Measurements from ENCODE around the gene MANSC1. TPM values are rescaled to one million over a fixed set of nuclear protein-coding genes. Genes with fewer than 3 reads are reported as not detected.
"Not testable (repeated sequence)": the region's sequence is repeated elsewhere in the genome, so short reads cannot be mapped to it uniquely, and the experiment has no call there.

MANSC1 gene
- total RNA-seq, 1 donor from 2014 or later, result 0.79 TPM

GRCh38 chr12:12353276-12353675 lies 3.2 kb upstream of the MANSC1 start:
- no peak for TF ChIP-seq CTCF (IDR thresholded peaks at IDR 0.05; ENCODE audit: insufficient read depth, low read length, severe bottlenecking)
- Histone ChIP-seq H3K4me3 (ENCODE audit: low read depth, low read length) (no peak overlapping the region), H3K36me3 (ENCODE audit: control insufficient read depth, insufficient read depth, low read length) (no peaks in the 10 kb centered on the region), H3K27me3 (ENCODE audit: control insufficient read depth, insufficient read depth, low read length) (no peaks in the 10 kb centered on the region)
- no peak for DNase-seq (ENCODE audit: low read depth)
- no peak for FAIRE-seq

DNA sequence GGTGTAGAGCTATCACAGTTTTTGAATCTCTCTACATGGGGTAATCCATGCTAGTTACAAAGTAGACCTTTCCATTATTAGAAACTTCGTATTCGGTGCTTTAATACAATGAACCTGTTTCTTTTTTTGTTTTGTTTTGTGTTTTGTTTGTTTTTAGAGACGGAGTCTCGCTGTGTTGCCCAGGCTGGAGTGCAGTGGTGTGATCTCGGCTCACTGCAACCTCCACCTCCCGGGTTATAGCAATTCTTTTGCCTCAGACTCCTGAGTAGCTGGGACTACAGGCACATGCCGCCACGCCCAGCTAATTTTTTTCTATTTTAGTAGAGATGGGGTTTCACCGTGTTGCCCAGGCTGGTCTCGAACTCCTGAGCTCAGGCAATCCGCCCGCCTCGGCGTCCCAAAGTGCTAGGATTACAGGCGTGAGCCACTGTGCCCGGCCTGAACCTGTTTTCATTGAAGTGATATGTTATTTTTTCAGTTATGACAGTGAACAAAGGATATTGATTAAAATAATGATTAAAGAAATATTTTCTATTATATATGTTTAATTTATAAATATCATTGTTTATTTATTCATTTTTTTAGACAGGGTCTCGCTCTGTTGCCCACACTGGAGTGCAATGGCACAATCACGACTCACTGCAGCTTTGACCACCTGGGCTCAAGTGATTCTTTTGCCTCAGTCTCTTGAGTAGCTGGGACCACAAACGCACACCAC lies 1.6 kb upstream of the MANSC1 start:
- H3K4me3 ChIP-seq (ENCODE audit: low read depth, low read length); H3K27me3 ChIP-seq (ENCODE audit: control insufficient read depth, insufficient read depth, low read length); DNase-seq (ENCODE audit: low read depth); H3K36me3 ChIP-seq (ENCODE audit: control insufficient read depth, insufficient read depth, low read length); FAIRE-seq: not testable (repeated sequence)

DNA sequence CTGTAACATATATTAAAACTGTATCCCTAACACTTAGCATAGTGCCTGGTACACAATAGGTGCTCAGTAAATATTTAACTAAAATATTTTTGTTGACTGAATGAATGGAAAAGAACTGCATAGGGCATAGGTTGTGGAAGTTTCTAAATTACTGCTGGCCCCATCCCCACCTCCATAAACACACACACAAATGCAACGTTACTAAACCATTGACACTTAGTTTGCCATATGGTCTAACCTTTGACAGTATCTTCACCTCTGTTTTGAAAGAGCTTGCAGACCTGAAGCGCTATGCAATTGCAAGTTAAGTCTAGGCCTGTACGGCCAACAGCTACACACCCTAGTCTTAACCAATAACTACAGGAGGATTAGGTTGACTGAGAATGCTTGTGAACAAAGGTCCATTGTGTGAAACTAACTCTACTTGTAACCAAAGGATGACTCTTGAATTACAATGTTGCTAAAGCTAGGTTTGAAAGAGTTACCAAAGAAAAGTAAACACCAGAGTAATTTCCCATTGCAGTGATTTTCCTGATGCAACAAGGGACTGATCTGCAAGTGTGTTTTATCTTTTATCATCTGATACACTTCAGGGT lies 924 bp upstream of the MANSC1 start:
- peak; percentile 80 for DNase-seq (ENCODE audit: low read depth)
- Histone ChIP-seq H3K4me3 (ENCODE audit: low read depth, low read length) (no peak overlapping the region), H3K27me3 (ENCODE audit: control insufficient read depth, insufficient read depth, low read length) (no peaks in the 10 kb centered on the region), H3K36me3 (ENCODE audit: control insufficient read depth, insufficient read depth, low read length) (no peaks in the 10 kb centered on the region)
- TF ChIP-seq CTCF (IDR thresholded peaks at IDR 0.05; ENCODE audit: insufficient read depth, low read length, severe bottlenecking), result no peak
- peak; percentile 84 for FAIRE-seq

DNA sequence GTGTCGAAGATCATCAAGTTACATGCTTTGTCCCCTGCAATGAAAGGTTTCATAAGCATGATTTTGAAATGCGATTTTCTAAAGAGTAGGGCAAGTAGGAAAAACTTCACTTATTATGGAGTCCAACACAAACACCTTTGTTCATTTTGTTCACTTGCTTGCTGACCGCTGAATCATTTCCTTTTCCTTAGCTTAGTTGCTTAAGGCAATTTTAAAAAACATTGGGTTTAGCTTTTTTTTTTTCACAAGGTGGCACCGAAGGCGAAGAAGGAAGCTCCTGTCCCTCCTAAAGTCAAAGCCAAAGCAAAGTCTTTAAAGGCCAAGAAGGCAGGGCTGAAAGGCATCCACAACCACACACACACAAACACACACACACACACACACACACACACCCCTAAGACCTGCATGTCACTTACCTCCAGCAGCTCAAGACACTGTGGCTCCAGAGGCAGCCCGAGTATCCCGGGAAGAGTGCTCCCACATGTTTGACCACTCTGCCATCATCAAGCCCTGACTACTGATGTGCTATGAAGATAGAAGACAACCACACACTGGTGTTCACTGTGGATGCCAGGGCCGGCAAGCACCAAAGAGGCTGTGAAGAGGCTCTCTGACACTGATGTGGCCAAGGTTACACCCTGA lies 11.4 kb downstream of the MANSC1 start:
- FAIRE-seq, result no peak
- TF ChIP-seq CTCF (IDR thresholded peaks at IDR 0.05; ENCODE audit: insufficient read depth, low read length, severe bottlenecking), result no peak
- DNase-seq (ENCODE audit: low read depth), result peak; percentile 79
- Histone ChIP-seq H3K27me3 (ENCODE audit: control insufficient read depth, insufficient read depth, low read length) (no peaks in the 10 kb centered on the region), H3K4me3 (ENCODE audit: low read depth, low read length) (no peak overlapping the region), H3K36me3 (ENCODE audit: control insufficient read depth, insufficient read depth, low read length) (no peaks in the 10 kb centered on the region)

- FAIRE-seq, result no peak
- Histone ChIP-seq H3K36me3 (ENCODE audit: control insufficient read depth, insufficient read depth, low read length) (no peaks in the 10 kb centered on the region), H3K4me3 (ENCODE audit: low read depth, low read length) (no peak overlapping the region), H3K27me3 (ENCODE audit: control insufficient read depth, insufficient read depth, low read length) (no peaks in the 10 kb centered on the region)
- no peak for TF ChIP-seq CTCF (IDR thresholded peaks at IDR 0.05; ENCODE audit: insufficient read depth, low read length, severe bottlenecking)
- DNase-seq (ENCODE audit: low read depth), result no peak
Measured at GRCh38 chr12:12336511-12336910, 13.5 kb downstream of the MANSC1 start.

DNA sequence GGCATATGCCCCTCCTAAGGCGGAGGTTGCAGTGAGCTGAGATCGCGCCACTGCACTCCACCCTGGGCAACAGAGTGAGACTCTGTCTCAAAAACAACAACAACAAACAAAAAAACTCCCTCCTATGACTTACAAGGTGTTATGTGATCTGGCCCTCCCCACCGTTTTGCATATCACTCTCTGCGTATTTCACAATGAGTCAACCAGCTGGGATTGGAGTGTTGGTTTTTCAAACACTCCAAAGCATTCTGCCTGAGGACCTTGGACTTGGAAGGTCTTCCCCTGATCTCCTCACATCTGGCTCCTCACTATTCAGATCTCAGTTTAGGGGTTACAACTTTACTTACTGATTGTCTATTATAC lies 14.0 kb downstream of the MANSC1 start:
- no peak for FAIRE-seq
- Histone ChIP-seq H3K36me3 (ENCODE audit: control insufficient read depth, insufficient read depth, low read length) (no peaks in the 10 kb centered on the region), H3K27me3 (ENCODE audit: control insufficient read depth, insufficient read depth, low read length) (no peaks in the 10 kb centered on the region), H3K4me3 (ENCODE audit: low read depth, low read length) (no peak overlapping the region)
- DNase-seq (ENCODE audit: low read depth), result peak; percentile 74
- no peak for TF ChIP-seq CTCF (IDR thresholded peaks at IDR 0.05; ENCODE audit: insufficient read depth, low read length, severe bottlenecking)

Measured in bronchial epithelial cell (primary cell).